SK-N-SH (cell line): Measurements from ENCODE around the gene ZBTB3. TPM values are rescaled to one million over a fixed set of nuclear protein-coding genes. Genes with fewer than 3 reads are reported as not detected.

Source experiments
- CTCF ChIA-PET: fragments of 300-600, 350-600 bp; formaldehyde crosslinking; extraction: SDS; loops from one replicate; lab custom pipeline; 2021; lab: Yijun Ruan, JAX
- POLR2A ChIA-PET: fragments of 350-600 bp; sonication (Branson Sonifier 250); formaldehyde crosslinking; extraction: SDS; loops from one replicate; lab custom pipeline; 2020; ENCODE audit warnings: antibody characterized with exemption, inconsistent platforms; lab: Yijun Ruan, JAX
- DNase-seq: peaks from one replicate; pipeline ENCODE4 v3.0.0; 2012
- H2AFZ ChIP-seq: fragments of 200-600 bp; sonication (generic); 2 replicates; pipeline ENCODE4 v1.8.1; 2016; ENCODE audit warnings: antibody characterized with exemption, mild to moderate bottlenecking, low read depth
- H3F3A ChIP-seq: fragments of 200-600 bp; sonication (generic); replicated peaks from 2 replicates; pipeline ENCODE3; 2016; ENCODE audit warnings: antibody characterized with exemption, mild to moderate bottlenecking; ENCODE audit not compliant: insufficient read depth
- H3K27ac ChIP-seq, 2 experiments: fragments of 200-500 bp in 1 of 2; fragments of 200-600 bp in 1 of 2; sonication (Bioruptor generic) in 1 of 2; sonication (generic), shearing (Covaris generic) in 1 of 2; 2 replicates each; pipeline versions ENCODE4 v1.5.1 to v1.6.1; 2014 to 2016; ENCODE audit warnings: low read depth in 2 of 2, inconsistent platforms in 1 of 2, low read length in 1 of 2, mild to moderate bottlenecking in 1 of 2, mixed read lengths in 1 of 2
- H3K27me3 ChIP-seq: fragments of 200-600 bp; sonication (generic), shearing (Covaris generic); 2 replicates; pipeline ENCODE4 v1.6.1; 2016; ENCODE audit warnings: mixed run types; ENCODE audit not compliant: insufficient read depth
- H3K36me3 ChIP-seq, 2 experiments: fragments of 200-500 bp in 1 of 2; fragments of 200-600 bp in 1 of 2; sonication (Bioruptor generic) in 1 of 2; sonication (generic) in 1 of 2; replicated peaks in 1 of 2; 2 replicates each; pipeline versions ENCODE3 to v1.5.1; 2014 to 2016; ENCODE audit warnings: low read length in 1 of 2, mild to moderate bottlenecking in 1 of 2; ENCODE audit not compliant: insufficient read depth in 2 of 2, control insufficient read depth in 1 of 2
- H3K4me1 ChIP-seq, 2 experiments: fragments of 200-500 bp in 1 of 2; fragments of 200-600 bp in 1 of 2; sonication (Bioruptor generic) in 1 of 2; sonication (generic), shearing (Covaris generic) in 1 of 2; 2 replicates each; pipeline versions ENCODE4 v1.5.1 to v1.6.1; 2014 to 2016; ENCODE audit warnings: low read depth in 1 of 2, low read length in 1 of 2, mixed run types in 1 of 2; ENCODE audit not compliant: insufficient read depth in 2 of 2, control insufficient read depth in 1 of 2
- H3K4me2 ChIP-seq: fragments of 200-600 bp; sonication (generic), shearing (Covaris generic); 2 replicates; pipeline ENCODE4 v1.6.1; 2017; ENCODE audit warnings: mixed run types
- H3K4me3 ChIP-seq, 2 experiments: fragments of 200-500 bp in 1 of 2; fragments of 200-600 bp in 1 of 2; sonication (Bioruptor generic) in 1 of 2; sonication (generic), shearing (Covaris generic) in 1 of 2; 2 replicates each; pipeline versions ENCODE4 v1.5.1 to v1.8.1; 2014 to 2016; ENCODE audit warnings: low read depth in 2 of 2, inconsistent platforms in 1 of 2, low read length in 1 of 2, mild to moderate bottlenecking in 1 of 2, mixed read lengths in 1 of 2, moderate library complexity in 1 of 2
- H3K79me2 ChIP-seq: fragments of 200-600 bp; sonication (generic); 2 replicates; pipeline ENCODE4 v1.8.1; 2017; ENCODE audit warnings: mild to moderate bottlenecking; ENCODE audit not compliant: insufficient read depth
- H3K9ac ChIP-seq: fragments of 200-600 bp; sonication (generic); 2 replicates; pipeline ENCODE4 v1.6.1; 2017; ENCODE audit warnings: mixed run types
- H3K9me2 ChIP-seq: fragments of 200-600 bp; sonication (generic); 2 replicates; pipeline ENCODE4 v1.6.1; 2017; ENCODE audit warnings: mixed run types
- H3K9me3 ChIP-seq: fragments of 200-600 bp; sonication (generic); 2 replicates; pipeline ENCODE4 v1.6.1; 2017; ENCODE audit warnings: mixed run types, mild to moderate bottlenecking, moderate library complexity
- H4K20me1 ChIP-seq: fragments of 200-600 bp; sonication (generic); 2 replicates; pipeline ENCODE4 v1.6.1; 2017; ENCODE audit warnings: mild to moderate bottlenecking, mixed run types; ENCODE audit not compliant: insufficient read depth
- CHD2 ChIP-seq: fragments of 150-350 bp; IDR thresholded peaks from 2 replicates; pipeline ENCODE4 v1.6.1; 2018; ENCODE audit warnings: low read length; ENCODE audit not compliant: partially characterized antibody
- EP300 ChIP-seq, 2 experiments: IDR thresholded peaks; 2 replicates each; pipeline versions ENCODE4 v1.4.0 to v1.6.1; 2012; ENCODE audit warnings: borderline replicate concordance in 1 of 2, low read depth in 1 of 2, low read length in 1 of 2
- FOXM1 ChIP-seq: IDR thresholded peaks from 2 replicates; pipeline ENCODE4 v1.4.0; 2012; ENCODE audit warnings: low read depth, mild to moderate bottlenecking
- GABPA ChIP-seq: IDR thresholded peaks from 2 replicates; pipeline ENCODE4 v1.4.0; 2012; ENCODE audit warnings: low read depth, mild to moderate bottlenecking
- IRF3 ChIP-seq: fragments of 150-350 bp; IDR thresholded peaks from 2 replicates; pipeline ENCODE4 v1.6.1; 2016; ENCODE audit warnings: mild to moderate bottlenecking, low read depth, low read length
- JUND ChIP-seq: IDR thresholded peaks from 2 replicates; pipeline ENCODE4 v1.4.0; 2012
- NFIC ChIP-seq: IDR thresholded peaks from 2 replicates; pipeline ENCODE4 v1.4.0; 2012; ENCODE audit warnings: borderline replicate concordance
- PBX3 ChIP-seq: IDR thresholded peaks from 2 replicates; pipeline ENCODE4; 2012
- RAD21 ChIP-seq: IDR thresholded peaks from 2 replicates; pipeline ENCODE4 v1.6.1; 2012; ENCODE audit warnings: mild to moderate bottlenecking, low read length
- RCOR1 ChIP-seq: fragments of 150-350 bp; IDR thresholded peaks from 2 replicates; pipeline ENCODE4 v1.6.1; 2017; ENCODE audit warnings: antibody characterized with exemption, low read length
- REST ChIP-seq: IDR thresholded peaks from 2 replicates; pipeline ENCODE4 v1.6.1; 2012; ENCODE audit warnings: mild to moderate bottlenecking, low read depth, low read length, moderate library complexity
- RFX5 ChIP-seq: IDR thresholded peaks from 2 replicates; pipeline ENCODE4 v1.6.1; 2012; ENCODE audit warnings: mild to moderate bottlenecking, improper control_type of control experiment, low read length
- RXRA ChIP-seq: IDR thresholded peaks from 2 replicates; pipeline ENCODE4 v1.4.0; 2012; ENCODE audit warnings: low read depth, mild to moderate bottlenecking, borderline replicate concordance
- SIN3A ChIP-seq: IDR thresholded peaks from 2 replicates; pipeline ENCODE4 v1.6.1; 2012; ENCODE audit warnings: low read depth, mild to moderate bottlenecking, low read length, moderate library complexity, borderline replicate concordance
- TAF1 ChIP-seq: IDR thresholded peaks from 2 replicates; pipeline ENCODE4 v1.6.1; 2012; ENCODE audit warnings: low read depth, mild to moderate bottlenecking, low read length, moderate library complexity, borderline replicate concordance
- TCF12 ChIP-seq: IDR thresholded peaks from 2 replicates; pipeline ENCODE4 v1.4.0; 2012
- YY1 ChIP-seq: IDR thresholded peaks from 2 replicates; pipeline ENCODE4 v1.4.0; 2012; ENCODE audit warnings: low read depth, mild to moderate bottlenecking
- WGBS: methylation state at CpG from one replicate; pipeline ENCODE4 v1.1.6; 2017; ENCODE audit warnings: low lambda C conversion rate; 5-methylcytosine and 5-hydroxymethylcytosine counted together
- polyA plus RNA-seq, 3 experiments: library from polyadenylated mRNA; depleted of rRNA; stranded (reverse); fragments of >200 nt; gene quantifications; 2 replicates each; pipeline ENCODE4 v1.2.3, GENCODE V29; 2012

Gene ZBTB3
- polyA plus RNA-seq, 1 of the 3 experiments (the other 2 are of a cell fraction): 2.1 TPM

GRCh38 chr11:62712861-62713260 lies 41.1 kb downstream of the ZBTB3 start:
- Histone ChIP-seq H3K79me2 (peaks cover 29% of the 10 kb centered on the region), H3K9me3 (no peaks in the 10 kb centered on the region), H3K9me2 (no peaks in the 10 kb centered on the region), H3K4me1 (peaks cover 15 to 21% of the 10 kb centered on the region in 2 experiments; a peak in 3 of 4 replicates), H4K20me1 (no peaks in the 10 kb centered on the region), H3F3A (peaks cover 68% of the 10 kb centered on the region), H3K9ac (no peak overlapping the region), H2AFZ (no peak overlapping the region), H3K27ac (no peak overlapping the region; a peak in 1 of 4 replicates), H3K36me3 (peaks cover 64 to 71% of the 10 kb centered on the region in 2 experiments), H3K27me3 (no peaks in the 10 kb centered on the region), H3K4me3 (no peak overlapping the region)
- DNase-seq: no peak
- no peak for TF ChIP-seq FOXM1
- no peak for TF ChIP-seq JUND
- TF ChIP-seq CHD2: no peak
- TF ChIP-seq GABPA: no peak
- no peak for TF ChIP-seq TAF1
- no peak for TF ChIP-seq EP300 (IDR thresholded peaks at IDR 0.05; ENCODE audit: borderline replicate concordance in 1 of 2, low read depth in 1 of 2, low read length in 1 of 2)
- no peak for TF ChIP-seq TCF12
- no peak for TF ChIP-seq RCOR1
- no peak for TF ChIP-seq PBX3
- no peak for TF ChIP-seq SIN3A
- no peak for TF ChIP-seq NFIC
- no peak for TF ChIP-seq RAD21
- TF ChIP-seq REST: no peak
- TF ChIP-seq IRF3: no peak
- TF ChIP-seq YY1: no peak
- no peak for TF ChIP-seq RXRA
- TF ChIP-seq RFX5: no peak
- TF ChIP-seq, all 33 proteins: peak for 0
- POLR2A ChIA-PET: no interaction called here
- WGBS: 92% methylated on average over 3 of the region's 3 CpGs
- H3K4me2 ChIP-seq: no peak overlapping the region
- CTCF ChIA-PET: interaction anchor here (1.1 to 1.5 kb wide), 2 partner anchors 8 to 57 kb away, joined by 3 to 4 read pairs; no protein-coding TSS in a partner anchor
